Measurements from ENCODE around the gene DIS3L2. TPM values are rescaled to one million over a fixed set of nuclear protein-coding genes. Genes with fewer than 3 reads are reported as not detected.
"Not testable (repeated sequence)": the region's sequence is repeated elsewhere in the genome, so short reads cannot be mapped to it uniquely, and the experiment has no call there.

DIS3L2 gene
- total RNA-seq, 1 donor from 2014 or later: 32.2 TPM

DNA sequence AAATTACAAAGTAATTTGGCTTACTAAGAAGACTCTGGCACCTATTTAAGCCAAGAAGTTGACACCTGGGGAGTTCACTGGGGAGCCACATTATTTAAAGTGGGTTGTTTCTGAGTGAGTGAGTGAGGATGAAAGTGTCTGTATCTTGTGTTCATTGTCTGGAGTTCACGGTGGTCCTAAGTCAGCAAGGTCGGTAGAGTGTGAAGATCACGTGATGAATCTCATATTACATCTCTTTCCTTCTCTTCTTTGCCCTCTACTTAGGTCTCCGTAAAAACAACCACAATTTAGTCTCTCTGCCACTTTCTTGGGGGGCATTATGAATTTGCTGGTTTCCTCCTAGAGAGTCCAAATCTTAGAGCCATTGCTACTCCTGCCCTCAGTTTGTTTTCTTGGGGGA lies 67.8 kb downstream of the DIS3L2 start:
- intact Hi-C loops (cut with DNase I): no loop called here
- H3K36me3 ChIP-seq: peaks cover 0 to 7% of the 10 kb centered on the region in 2 donors
- H3K4me1 ChIP-seq: peaks cover 14% of the 10 kb centered on the region
- H3K27ac ChIP-seq: no peak overlapping the region
- no peaks in the 10 kb centered on the region for H3K27me3 ChIP-seq
- DNase-seq (ENCODE audit: extremely low spot score in 2 of 2): no peak
- no peak overlapping the region for H3K4me3 ChIP-seq
- H3K9me3 ChIP-seq: no peaks in the 10 kb centered on the region
- no peak for TF ChIP-seq CTCF (IDR thresholded peaks at IDR 0.05)
- TF ChIP-seq POLR2AphosphoS5 (IDR thresholded peaks at IDR 0.05; ENCODE audit: insufficient read depth in 1 of 2, low read depth in 1 of 2): no peak
- no peak for TF ChIP-seq POLR2A (IDR thresholded peaks at IDR 0.05)

GRCh38 chr2:232030229-232030628 lies 68.7 kb downstream of the DIS3L2 start:
- Histone ChIP-seq H3K36me3 (peaks cover 0 to 4% of the 10 kb centered on the region in 2 donors), H3K27me3 (no peaks in the 10 kb centered on the region), H3K9me3 (no peaks in the 10 kb centered on the region), H3K4me3 (no peak overlapping the region), H3K4me1 (peaks cover 14% of the 10 kb centered on the region), H3K27ac (no peak overlapping the region)
- DNase-seq (ENCODE audit: extremely low spot score in 2 of 2): no peak
- intact Hi-C loops (cut with DNase I): no loop called here
- TF ChIP-seq POLR2A (IDR thresholded peaks at IDR 0.05) (no peak), CTCF (IDR thresholded peaks at IDR 0.05) (no peak), POLR2AphosphoS5 (IDR thresholded peaks at IDR 0.05; ENCODE audit: insufficient read depth in 1 of 2, low read depth in 1 of 2) (no peak)

GRCh38 chr2:232035292-232035691 lies 73.8 kb downstream of the DIS3L2 start:
- DNase-seq (ENCODE audit: extremely low spot score in 2 of 2); H3K27me3 ChIP-seq; H3K4me3 ChIP-seq; H3K4me1 ChIP-seq; intact Hi-C loops (cut with DNase I); H3K9me3 ChIP-seq; H3K36me3 ChIP-seq; H3K27ac ChIP-seq: not testable (repeated sequence)

DNA sequence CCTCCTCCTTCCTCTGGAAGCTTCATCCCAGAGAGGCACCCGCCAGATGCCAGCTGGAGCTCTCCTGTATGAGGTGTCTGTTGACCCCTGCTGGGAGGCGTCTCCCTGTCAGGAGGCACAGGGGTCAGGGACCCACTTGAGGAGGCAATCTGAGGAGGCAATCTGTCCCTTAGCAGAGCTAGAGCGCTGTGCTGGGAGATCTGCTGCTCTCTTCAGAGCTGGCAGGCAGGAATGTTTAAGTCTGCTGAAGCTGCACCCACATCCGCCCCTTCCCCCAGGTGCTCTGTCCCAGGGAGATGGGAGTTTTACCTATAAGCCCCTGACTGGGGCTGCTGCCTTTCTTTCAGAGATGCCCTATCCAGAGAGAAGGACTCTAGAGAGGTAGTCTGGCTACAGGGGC lies 75.4 kb downstream of the DIS3L2 start:
- H3K9me3 ChIP-seq; H3K27ac ChIP-seq; DNase-seq (ENCODE audit: extremely low spot score in 2 of 2); intact Hi-C loops (cut with DNase I); H3K4me3 ChIP-seq; H3K27me3 ChIP-seq; H3K36me3 ChIP-seq; H3K4me1 ChIP-seq: not testable (repeated sequence)

GRCh38 chr2:232038251-232038880 lies 76.9 kb downstream of the DIS3L2 start:
- Histone ChIP-seq H3K4me3 (no peak overlapping the region), H3K4me1 (no peaks in the 10 kb centered on the region), H3K27ac (no peak overlapping the region), H3K9me3 (no peaks in the 10 kb centered on the region), H3K36me3 (peaks cover 0 to 3% of the 10 kb centered on the region in 2 donors), H3K27me3 (no peaks in the 10 kb centered on the region)
- intact Hi-C loops (cut with DNase I): no loop called here
- no peak for DNase-seq (ENCODE audit: extremely low spot score in 2 of 2)
- no peak for TF ChIP-seq POLR2AphosphoS5 (IDR thresholded peaks at IDR 0.05; ENCODE audit: insufficient read depth in 1 of 2, low read depth in 1 of 2)
- TF ChIP-seq POLR2A (IDR thresholded peaks at IDR 0.05): no peak
- no peak for TF ChIP-seq CTCF (IDR thresholded peaks at IDR 0.05)

GRCh38 chr2:232038881-232039485 lies 77.5 kb downstream of the DIS3L2 start:
- Histone ChIP-seq H3K4me1 (no peaks in the 10 kb centered on the region), H3K9me3 (no peaks in the 10 kb centered on the region), H3K27ac (no peak overlapping the region), H3K4me3 (no peak overlapping the region), H3K36me3 (peaks cover 0 to 3% of the 10 kb centered on the region in 2 donors), H3K27me3 (no peaks in the 10 kb centered on the region)
- TF ChIP-seq POLR2A (IDR thresholded peaks at IDR 0.05) (no peak), CTCF (IDR thresholded peaks at IDR 0.05) (no peak), POLR2AphosphoS5 (IDR thresholded peaks at IDR 0.05; ENCODE audit: insufficient read depth in 1 of 2, low read depth in 1 of 2) (no peak)
- no peak for DNase-seq (ENCODE audit: extremely low spot score in 2 of 2)
- intact Hi-C loops (cut with DNase I): no loop called here
